ENCODE measurements around the gene ADCY9.

Gene ADCY9

GRCh38 chr16:3924763-3925162 lies 191.5 kb downstream of the ADCY9 start:
- no peak for DNase-seq (ENCODE audit: low spot score)
- in situ Hi-C loops (cut with MboI; ENCODE audit: low sequenced_read_pairs, unreplicated experiment): no loop called here
- TF ChIP-seq CTCF (IDR thresholded peaks at IDR 0.05; ENCODE audit: borderline replicate concordance, control extremely low read depth, extremely low read depth, insufficient read depth, missing control alignments): no peak

GRCh38 chr16:3922241-3922640 lies 194.0 kb downstream of the ADCY9 start:
- DNase-seq (ENCODE audit: low spot score): no peak
- no peak for TF ChIP-seq CTCF (IDR thresholded peaks at IDR 0.05; ENCODE audit: borderline replicate concordance, control extremely low read depth, extremely low read depth, insufficient read depth, missing control alignments)
- in situ Hi-C loops (cut with MboI; ENCODE audit: low sequenced_read_pairs, unreplicated experiment): no loop called here

GRCh38 chr16:3920206-3920605 lies 196.0 kb downstream of the ADCY9 start:
- TF ChIP-seq CTCF (IDR thresholded peaks at IDR 0.05; ENCODE audit: borderline replicate concordance, control extremely low read depth, extremely low read depth, insufficient read depth, missing control alignments): no peak
- in situ Hi-C loops (cut with MboI; ENCODE audit: low sequenced_read_pairs, unreplicated experiment): no loop called here
- DNase-seq (ENCODE audit: low spot score): no peak

GRCh38 chr16:3919413-3919812 lies 196.8 kb downstream of the ADCY9 start:
- no peak for DNase-seq (ENCODE audit: low spot score)
- in situ Hi-C loops (cut with MboI; ENCODE audit: low sequenced_read_pairs, unreplicated experiment): no loop called here
- TF ChIP-seq CTCF (IDR thresholded peaks at IDR 0.05; ENCODE audit: borderline replicate concordance, control extremely low read depth, extremely low read depth, insufficient read depth, missing control alignments): no peak

GRCh38 chr16:3915426-3916260 lies 200.6 kb downstream of the ADCY9 start:
- no peak for TF ChIP-seq CTCF (IDR thresholded peaks at IDR 0.05; ENCODE audit: borderline replicate concordance, control extremely low read depth, extremely low read depth, insufficient read depth, missing control alignments)
- no peak for DNase-seq (ENCODE audit: low spot score)
- in situ Hi-C loops (cut with MboI; ENCODE audit: low sequenced_read_pairs, unreplicated experiment): no loop called here

GRCh38 chr16:3912897-3913296 lies 203.3 kb downstream of the ADCY9 start:
- DNase-seq (ENCODE audit: low spot score): no peak
- no peak for TF ChIP-seq CTCF (IDR thresholded peaks at IDR 0.05; ENCODE audit: borderline replicate concordance, control extremely low read depth, extremely low read depth, insufficient read depth, missing control alignments)
- in situ Hi-C loops (cut with MboI; ENCODE audit: low sequenced_read_pairs, unreplicated experiment): no loop called here
